ENCODE data around the gene ZSCAN12.

Gene ZSCAN12

GRCh38 chr6:28353981-28354676, 45.4 kb downstream of the ZSCAN12 start:
- no peak for DNase-seq (ENCODE audit: low read depth in 3 of 3)

GRCh38 chr6:28353356-28353755, 46.2 kb downstream of the ZSCAN12 start:
- no peak for DNase-seq (ENCODE audit: low read depth in 3 of 3)

GRCh38 chr6:28351493-28351925, 48.0 kb downstream of the ZSCAN12 start:
- DNase-seq (ENCODE audit: low read depth in 3 of 3): no peak

DNA sequence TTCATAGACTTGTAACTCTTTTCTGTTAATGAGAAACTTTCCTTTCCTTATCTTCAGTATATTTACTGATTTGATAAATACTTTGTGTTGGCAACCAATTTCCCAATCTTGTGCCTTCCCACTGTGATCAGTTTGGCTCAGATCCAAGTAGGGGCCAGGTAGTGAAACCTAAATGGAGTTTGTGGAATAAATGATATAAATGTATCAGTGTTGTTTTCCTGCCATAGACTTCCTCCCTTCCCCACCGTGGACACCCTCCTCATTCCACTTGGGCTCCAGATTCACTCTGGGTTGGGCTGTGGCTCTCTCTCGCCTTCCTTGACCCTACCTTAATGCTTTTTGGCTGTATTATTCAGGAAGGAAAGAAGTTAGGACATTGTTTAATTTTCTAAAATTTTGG, 48.5 kb downstream of the ZSCAN12 start:
- DNase-seq (ENCODE audit: low read depth in 3 of 3): no peak

DNA sequence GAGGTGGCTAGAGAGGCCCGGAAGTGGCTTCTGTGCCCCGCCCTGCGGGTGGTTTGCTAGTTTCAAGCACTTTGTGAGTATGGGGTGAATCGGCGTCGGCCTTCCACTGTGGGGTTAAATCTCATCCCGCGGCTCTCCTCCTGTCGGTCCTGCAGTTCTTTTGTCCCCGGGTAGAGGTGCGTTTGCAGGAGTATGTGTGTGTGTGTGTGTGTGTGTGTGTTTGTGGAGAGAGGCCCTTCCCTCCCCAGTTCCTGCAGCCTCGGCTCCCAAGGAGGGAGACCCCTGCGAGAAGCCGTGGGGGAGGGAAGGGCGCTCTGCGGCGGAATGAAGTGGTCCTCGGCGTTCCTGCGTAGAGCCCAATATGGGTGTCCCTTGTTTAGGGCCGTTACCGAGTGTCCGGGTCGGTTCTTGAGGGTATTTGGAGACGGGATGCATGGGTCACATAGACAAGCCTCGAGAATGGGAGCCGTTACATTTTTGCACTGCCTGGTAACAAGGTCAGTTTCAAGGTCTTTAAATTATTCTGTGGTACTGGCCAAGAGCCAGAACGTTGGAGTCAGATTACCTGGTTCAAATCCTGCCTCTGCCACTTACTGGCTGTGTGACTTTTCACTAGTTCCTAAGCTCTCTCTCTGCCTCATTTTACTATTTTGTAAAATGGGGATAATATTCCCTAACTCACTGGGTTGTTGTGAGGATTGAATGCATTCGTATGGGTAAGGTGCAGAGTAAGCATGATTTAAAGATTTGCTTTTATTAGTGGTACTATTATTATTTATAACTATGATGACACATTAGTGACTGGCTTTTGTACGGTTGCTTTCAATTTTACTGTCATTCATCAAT, 49.4 kb downstream of the ZSCAN12 start, which contains the start of gene ZKSCAN3:
Gene ZKSCAN3, plus strand, starts transcription at position 56 of the 846 bp plus-strand sequence. CDS start 9,640 bp downstream, outside the sequence.
- DNase-seq (ENCODE audit: low read depth in 3 of 3): peak; percentile 77 to 84 (median 80)

GRCh38 chr6:28349344-28349891, 50.1 kb downstream of the ZSCAN12 start:
- no peak for DNase-seq (ENCODE audit: low read depth in 3 of 3)

DNA sequence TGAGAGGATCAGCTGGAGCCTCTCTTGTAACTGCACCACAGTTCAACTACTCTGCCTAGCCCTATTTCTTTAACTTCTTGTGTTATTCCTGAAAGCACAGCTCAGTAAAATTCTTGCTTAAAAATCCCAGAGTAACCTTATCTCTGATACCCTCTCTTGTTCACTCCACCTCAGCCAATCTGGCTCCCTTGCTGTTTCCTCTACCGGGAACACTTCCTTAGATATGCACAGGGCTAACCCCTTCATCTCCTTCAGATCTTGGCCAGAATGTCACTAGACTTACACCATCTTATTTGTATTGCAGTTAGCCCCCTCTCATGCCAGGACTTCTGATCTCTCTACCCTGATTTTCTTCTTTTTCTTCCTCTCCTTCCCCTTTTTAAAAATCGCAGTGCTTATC, 52.4 kb downstream of the ZSCAN12 start:
- DNase-seq (ENCODE audit: low read depth in 3 of 3): no peak

- DNase-seq (ENCODE audit: low read depth in 3 of 3): no peak
Observed at GRCh38 chr6:28345201-28345600, 54.3 kb downstream of the ZSCAN12 start.

DNA sequence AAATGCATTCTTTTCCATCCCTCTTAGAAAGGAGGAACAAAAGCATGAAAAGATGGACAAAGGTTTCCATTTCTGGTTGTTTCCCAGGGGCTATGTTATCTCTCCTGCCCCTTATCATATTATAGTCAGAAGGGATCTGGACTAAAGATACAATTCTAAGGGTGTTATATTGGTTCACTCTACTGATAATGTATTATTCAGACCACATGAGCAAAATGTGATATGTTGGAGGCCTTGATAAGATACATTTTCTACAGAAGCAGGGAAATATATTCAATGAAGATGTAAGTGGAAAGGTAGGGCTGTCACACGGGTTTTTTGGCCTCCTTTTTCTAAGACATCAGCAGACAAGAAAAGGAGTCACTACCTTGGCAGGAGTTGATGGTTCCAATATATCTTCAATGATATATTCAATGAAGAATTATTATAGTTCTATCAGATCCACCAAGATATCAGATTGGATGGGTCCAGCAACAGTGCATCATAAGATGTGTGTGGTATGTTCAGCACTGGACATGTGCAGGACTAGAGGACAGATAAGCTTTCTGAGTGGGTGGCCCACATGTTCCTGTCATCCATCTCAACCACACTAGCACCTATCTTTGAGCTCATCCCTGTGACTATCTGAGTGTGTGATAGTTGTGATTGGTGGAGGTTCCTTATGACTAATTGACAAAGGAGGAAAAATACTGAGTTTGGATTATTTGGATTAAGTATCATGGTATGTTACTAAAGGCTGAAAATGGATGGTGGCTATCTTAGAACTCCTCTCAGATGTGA, 55.5 kb downstream of the ZSCAN12 start:
- no peak for DNase-seq (ENCODE audit: low read depth in 3 of 3)

DNA sequence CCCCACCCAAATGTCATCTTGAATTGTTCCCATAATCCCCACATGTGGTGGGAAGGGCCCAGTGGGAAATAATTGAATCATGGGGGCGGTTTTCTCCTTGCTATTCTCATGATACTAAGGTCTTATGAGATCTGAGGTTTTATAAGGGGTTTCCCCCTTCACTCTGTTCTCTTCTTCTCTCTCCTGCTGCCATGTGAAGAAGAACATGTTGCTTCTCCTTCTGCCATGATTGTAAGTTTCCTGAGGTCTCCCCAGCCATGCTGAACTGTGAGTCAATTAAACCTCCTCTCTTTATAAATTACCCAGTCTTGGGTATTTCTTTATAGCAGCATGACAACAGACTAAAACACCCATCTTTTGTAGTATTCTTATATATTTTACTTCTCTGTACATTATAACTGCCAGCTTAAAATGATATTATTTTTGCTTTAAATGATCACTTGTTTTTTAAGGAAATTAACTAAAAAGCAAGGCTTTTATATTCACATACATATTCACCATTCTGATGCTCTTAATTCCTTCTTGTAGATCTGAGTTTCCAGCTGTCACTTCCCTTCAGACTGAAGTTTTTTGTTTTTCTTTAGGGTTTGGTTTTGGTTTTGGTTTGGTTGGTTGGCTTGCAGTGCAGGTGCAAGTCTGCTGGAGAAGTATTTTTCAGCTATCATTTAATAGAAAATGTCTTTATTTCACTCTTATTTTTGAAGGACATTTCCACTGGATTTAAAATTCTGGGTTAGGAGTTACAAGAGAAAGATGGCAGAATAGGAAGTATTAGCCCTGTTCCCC, 59.0 kb downstream of the ZSCAN12 start:
- DNase-seq (ENCODE audit: low read depth in 3 of 3): no peak

- DNase-seq (ENCODE audit: low read depth in 3 of 3): no peak
Observed at GRCh38 chr6:28337121-28337520, 62.4 kb downstream of the ZSCAN12 start.

DNA sequence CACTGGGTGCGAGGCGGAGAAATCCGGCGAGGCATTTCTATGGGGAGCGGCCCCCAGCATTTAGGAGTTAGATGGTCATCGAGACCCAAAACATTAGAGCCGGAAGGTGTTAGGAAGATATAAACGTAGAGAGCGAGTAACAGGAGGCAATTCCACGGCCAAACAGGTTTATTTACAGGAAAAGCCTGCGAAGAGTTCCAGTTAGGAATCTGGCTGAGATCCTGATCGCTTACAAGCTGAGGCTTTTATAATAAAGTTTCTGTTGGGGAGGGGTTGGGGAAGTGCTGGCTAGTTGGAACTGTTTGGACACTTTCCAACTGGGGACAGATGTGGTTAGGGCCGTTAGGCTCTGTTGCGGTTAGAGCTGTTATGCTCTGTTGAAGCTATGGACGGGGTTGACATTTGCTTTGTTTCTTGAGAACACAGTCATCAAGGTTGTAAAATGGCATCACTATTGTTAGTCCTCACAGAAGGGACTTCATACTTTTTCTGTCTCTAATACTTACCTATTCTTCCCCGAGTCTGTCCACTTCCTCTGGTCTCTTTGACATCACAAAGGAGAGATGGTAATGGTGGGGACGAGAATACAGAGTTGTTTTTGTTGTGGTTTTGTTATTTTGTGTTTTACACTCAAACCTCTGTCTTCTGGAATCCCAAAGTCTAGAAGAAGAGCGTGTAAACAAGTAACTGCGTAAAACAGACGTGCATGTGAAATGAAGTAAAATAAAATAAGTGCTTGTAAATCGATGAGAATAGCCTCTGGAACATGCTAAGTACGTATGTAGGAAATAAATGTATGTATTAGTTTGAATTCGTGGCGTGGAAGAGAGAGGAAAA, 63.0 kb downstream of the ZSCAN12 start:
- DNase-seq (ENCODE audit: low read depth in 3 of 3): no peak

- peak; percentile 52 to 72 (median 53) for DNase-seq (ENCODE audit: low read depth in 3 of 3)
Observed at GRCh38 chr6:28335564-28336283, 63.8 kb downstream of the ZSCAN12 start, which contains the start of gene ZSCAN31. ZSCAN31 (minus strand) TSS chr6:28336148; CDS start chr6:28329683, 6,465 bp downstream.

GRCh38 chr6:28335040-28335563, 64.4 kb downstream of the ZSCAN12 start:
- DNase-seq (ENCODE audit: low read depth in 3 of 3): no peak

DNA sequence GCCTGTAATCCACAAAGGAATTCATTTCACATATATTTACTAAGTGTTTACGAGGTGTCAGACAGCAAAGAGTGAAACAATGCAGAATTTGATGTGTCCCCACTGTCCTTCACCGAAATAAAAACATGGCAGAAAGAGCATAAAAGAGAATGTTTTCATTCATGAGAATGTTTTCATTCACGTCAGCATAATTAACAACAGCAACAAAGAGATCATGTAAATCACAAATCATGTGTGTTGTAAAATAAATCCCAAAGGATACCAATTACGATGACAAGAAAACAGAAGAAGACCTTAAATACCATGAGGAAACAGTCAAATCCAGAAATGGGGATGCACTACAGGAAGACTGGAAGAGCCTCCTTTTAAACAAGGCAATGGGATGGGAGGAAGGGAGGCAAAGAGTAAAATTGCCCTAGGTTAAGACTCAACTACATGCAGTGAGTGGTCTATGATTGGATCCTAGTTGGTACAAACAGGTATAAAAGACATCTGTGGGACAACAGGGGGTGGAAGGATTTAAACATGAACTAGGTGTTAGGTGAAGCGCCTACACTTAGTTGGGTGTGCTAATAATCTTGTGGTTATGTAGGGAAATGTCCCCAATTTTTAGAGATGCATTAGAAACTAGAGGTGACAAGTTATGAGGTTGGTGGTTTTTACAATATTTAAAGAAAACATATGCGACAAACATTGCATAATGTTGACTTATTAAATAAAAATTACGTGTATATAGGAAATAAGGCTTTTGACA, 65.1 kb downstream of the ZSCAN12 start:
- no peak for DNase-seq (ENCODE audit: low read depth in 3 of 3)

- no peak for DNase-seq (ENCODE audit: low read depth in 3 of 3)
Observed at GRCh38 chr6:28333599-28334018, 65.9 kb downstream of the ZSCAN12 start.

DNA sequence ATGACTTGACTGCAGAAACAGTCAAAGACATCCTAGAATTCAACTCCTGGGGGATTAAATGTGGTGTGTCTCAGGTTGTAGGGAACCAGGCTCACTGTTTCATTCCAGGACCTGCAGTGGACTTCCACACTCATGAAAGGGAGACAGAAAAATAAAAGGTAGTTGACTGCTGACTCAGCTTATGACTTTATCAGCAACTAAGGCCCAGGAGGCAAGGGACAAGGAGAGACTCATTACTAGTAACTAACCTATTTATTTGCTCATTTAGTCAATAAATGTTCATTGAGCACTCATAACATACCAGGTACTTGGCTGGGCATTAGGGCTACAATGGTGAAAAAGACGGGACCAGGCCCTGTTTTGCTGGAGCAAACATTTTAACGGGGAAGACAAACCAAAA, 66.5 kb downstream of the ZSCAN12 start:
- no peak for DNase-seq (ENCODE audit: low read depth in 3 of 3)

GRCh38 chr6:28330041-28330440, 69.5 kb downstream of the ZSCAN12 start:
- no peak for DNase-seq (ENCODE audit: low read depth in 3 of 3)

Data from stimulated activated CD4-positive, alpha-beta T cell treated with anti-CD3 and anti-CD28 coated beads, TNF-alpha, amount 100 ng/mL, for 24 hours (primary cell).